GM18505 (cell line): ENCODE results near the gene PCAT7.
"Not testable (repeated sequence)": the region's sequence is repeated elsewhere in the genome, so short reads cannot be mapped to it uniquely, and the experiment has no call there.

ENCODE experiments used
- ATAC-seq: cut with Tn5 transposase; IDR thresholded peaks from one replicate; pipeline ENCODE4 v1.9.1; 2021; ENCODE audit not compliant: unreplicated experiment
- POLR2A ChIP-seq: IDR thresholded peaks from 4 replicates; pipeline ENCODE4 v1.6.1; 2011; ENCODE audit warnings: borderline replicate concordance; ENCODE audit not compliant: insufficient read depth, insufficient read length; ENCODE audit errors: extremely low read depth

The PCAT7 gene

DNA sequence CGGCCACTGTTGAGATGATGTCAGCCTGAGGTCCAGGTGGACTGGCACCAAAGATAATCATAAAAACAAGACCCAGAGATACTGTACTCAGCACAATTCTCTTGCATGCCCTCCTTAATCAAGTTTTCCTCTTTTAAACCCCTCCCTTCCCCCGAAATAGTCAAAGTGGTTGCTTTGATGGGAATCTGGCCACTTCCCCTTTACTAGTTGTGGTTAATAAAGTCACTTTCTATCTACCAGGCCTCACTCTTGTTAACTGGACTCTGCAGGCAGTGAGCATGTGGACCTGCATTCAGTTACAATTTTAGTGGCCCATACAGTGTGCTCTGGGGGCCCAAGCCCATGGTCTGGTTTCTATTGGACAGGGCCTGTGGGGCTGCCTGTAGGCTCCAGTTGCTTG, 21.2 kb downstream of the PCAT7 start:
- no peak for ATAC-seq
- TF ChIP-seq POLR2A = no peak

DNA sequence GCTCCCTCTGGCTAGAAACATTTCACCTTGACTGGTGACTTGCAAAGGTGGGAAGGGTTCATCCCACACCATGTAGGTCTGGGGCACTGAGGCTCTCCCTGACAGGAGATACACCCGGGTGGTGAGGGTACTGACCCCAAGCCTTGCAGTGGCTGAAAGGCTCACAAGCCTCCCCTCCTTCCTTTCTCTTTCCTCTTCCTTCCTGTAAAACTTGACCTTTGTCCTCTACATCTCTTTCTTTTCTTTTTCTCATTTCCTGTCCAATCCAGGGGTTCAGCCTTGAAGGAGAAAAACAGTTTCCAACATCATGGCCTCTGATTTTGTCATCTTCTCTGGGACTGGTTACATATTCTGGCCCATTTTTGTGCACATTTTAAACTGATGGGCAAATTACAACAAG, 22.2 kb downstream of the PCAT7 start:
- TF ChIP-seq POLR2A = no peak
- no peak for ATAC-seq

DNA sequence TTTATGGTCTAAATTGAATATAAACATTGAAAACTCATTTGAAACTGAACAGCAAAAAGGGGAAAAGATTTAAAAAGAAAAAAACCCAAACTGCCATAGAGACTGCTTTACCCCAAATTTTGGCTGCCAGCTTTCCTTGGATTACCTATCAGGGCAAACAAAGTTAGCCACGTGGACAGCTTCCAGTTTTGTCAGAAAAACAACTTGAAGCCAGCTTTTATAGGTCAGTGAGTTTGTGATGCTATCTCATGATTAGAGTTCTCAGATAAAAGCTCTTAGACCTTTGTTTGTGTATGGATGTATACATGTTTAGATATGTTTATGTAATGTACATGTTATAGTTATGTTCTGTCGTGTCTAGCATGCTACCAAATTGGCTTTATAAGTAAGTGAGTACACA, 22.7 kb downstream of the PCAT7 start:
- ATAC-seq = no peak
- TF ChIP-seq POLR2A = no peak

DNA sequence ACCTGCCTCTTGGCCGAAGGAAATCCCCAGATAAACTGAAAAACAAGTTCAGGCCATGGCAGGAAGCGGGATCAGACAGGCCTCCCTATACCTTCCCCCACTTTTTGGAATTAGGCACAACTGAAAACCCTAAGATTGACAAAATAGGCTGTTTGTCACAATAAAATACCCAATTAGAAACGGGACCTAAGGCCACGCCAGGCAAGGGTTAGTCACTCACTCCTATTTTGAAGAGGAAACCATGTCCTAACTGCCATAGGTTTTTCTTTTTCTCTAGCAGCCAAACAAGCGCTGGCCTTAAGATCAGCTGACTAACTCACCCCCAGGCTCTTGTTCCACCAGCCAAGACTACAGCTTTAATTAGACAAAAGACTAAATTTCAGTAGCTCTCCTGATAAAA, 26.8 kb downstream of the PCAT7 start:
- no peak for TF ChIP-seq POLR2A
- ATAC-seq = no peak

- ATAC-seq = no peak
- TF ChIP-seq POLR2A = no peak
These were observed 29.7 kb downstream of the PCAT7 start for GRCh38 chr9:94584555-94584954.

GRCh38 chr9:94586316-94586715, 31.4 kb downstream of the PCAT7 start:
- TF ChIP-seq POLR2A = no peak
- ATAC-seq = no peak

DNA sequence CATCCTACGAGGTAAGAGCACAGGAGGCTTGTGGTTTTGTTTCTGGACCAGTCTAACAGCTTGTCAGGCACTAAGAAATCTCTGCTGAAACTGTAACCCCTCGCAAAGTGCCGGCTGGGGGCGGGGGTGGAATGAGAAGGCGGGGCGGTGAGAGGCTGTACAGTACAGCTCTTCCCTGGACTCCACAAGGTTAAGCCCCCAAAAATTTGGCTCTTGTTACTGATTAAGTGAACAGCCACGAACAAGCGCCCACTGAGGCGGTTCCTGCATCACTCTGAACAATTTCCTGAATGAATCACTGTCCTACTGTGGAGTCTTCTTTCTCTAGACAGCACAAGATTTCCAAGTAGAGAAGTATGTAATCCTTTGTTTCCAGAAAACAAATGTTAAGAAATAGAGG, 31.9 kb downstream of the PCAT7 start:
- ATAC-seq = no peak
- no peak for TF ChIP-seq POLR2A

DNA sequence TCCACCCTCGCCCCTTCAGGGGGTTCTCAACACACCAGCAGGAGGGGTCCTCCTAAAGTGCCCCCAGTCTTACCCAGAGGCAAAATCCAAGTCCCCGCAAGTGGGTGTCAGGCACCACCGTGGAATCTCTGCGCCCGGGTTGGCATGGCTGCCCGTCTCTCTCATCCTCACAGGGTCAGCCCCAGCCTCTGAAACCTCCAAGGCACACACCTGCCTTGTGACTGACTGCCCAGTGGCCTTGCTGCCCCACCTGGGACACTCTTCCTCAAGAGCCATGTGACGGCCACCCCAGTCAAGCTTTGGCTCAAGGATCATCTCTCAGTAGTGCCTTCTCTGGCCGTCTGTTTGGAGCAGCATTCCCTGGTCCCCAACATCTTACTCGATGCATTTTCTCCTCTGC, 33.8 kb downstream of the PCAT7 start:
- TF ChIP-seq POLR2A = no peak

DNA sequence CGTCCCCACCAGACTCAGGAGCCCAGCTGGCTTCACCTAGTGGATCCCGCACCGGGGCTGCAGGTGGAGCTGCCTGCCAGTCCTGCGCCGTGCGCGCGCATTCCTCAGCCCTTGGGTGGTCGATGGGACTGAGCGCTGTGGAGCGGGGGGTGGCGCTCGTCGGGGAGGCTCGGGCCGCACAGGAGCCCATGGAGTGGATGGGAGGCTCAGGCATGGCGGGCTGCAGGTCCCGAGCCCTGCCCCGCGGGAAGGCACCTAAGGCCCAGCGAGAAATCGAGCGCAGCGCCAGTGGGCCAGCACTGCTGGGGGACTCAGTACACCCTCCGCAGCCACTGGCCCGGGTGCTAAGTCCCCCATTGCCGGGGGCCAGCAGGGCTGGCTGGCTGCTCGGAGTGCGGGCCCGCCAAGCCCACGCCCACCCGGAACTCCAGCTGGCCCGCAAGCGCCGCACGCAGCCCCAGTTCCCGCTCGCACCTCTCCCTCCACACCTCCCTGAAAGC, 36.2 kb downstream of the PCAT7 start:
- not testable (repeated sequence) for ATAC-seq

More for the DNA sequence above, 33.8 kb downstream of the PCAT7 start:
- no peak for ATAC-seq

DNA sequence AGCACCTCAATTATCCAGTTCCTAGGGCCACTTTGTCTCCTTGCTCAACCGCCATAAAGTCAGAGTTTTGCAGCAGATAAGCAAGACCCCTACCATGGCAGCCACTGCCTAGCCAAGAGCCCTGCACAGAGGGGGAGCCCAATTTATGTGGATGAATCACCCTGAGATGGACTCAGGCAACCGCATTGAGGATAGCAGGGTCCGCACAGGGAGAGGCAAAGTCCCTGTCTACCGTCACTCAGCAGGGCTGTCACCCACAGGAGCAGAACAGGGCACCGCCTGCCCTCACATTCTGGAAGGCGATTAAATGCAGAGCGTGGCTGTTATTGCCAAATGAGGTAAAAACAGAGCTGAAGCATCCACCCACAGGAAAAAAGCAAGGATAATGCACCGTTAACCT, 37.0 kb downstream of the PCAT7 start:
- ATAC-seq = no peak
- TF ChIP-seq POLR2A = no peak

GRCh38 chr9:94592683-94593082, 37.8 kb downstream of the PCAT7 start:
- not testable (repeated sequence) for ATAC-seq

DNA sequence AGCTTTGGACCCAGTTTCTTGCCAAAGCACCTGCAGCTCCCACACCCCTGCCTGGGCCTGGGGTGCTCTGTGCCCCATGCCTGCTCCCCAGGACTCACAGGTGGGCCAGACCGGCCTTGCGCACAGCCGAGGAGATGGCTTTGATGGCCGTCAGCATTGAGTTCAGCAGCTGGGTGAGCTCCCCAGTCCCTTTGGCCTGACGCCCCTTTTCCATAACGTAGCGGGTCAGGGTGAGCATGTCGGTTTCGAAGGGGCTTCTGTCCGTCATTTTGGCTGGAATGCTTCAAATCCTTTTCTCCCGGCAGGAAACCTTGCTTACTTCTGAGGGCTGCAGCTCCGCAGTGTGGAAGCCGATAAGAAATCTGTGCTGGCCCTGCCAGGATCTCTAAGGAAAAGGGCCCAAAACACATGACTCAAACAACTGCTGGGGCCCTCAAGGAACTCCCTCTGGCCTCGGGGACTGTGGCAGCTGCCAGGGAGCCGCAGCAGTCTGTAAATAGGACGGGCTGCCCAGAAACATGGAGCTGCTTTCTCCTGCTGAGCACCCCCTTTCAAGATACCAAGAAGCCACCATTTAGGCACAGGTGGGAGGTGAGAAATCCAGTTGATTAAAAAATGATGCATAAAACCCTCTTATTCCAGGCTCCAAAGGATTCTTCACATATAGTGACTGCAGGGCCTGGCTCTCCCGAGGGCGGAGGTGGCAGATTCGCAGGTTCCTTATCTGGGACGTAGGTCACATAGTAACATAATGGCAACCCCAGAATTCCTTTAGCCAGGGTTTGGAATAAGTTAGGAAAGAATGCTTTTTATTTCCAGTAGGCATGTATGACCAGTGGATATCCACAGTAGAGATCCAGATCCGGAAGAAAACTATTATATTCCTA, 38.8 kb downstream of the PCAT7 start, which contains the start of gene FBP2:
FBP2 (minus strand) TSS at position 366 of the 887 bp plus-strand sequence; CDS start at position 268, 98 bp downstream.
- no peak for TF ChIP-seq POLR2A
- ATAC-seq = no peak

- no peak for ATAC-seq
- TF ChIP-seq POLR2A = no peak
These were observed 44.2 kb downstream of the PCAT7 start for GRCh38 chr9:94599102-94599501.

- no peak for TF ChIP-seq POLR2A
- ATAC-seq = no peak
These were observed 45.4 kb downstream of the PCAT7 start for GRCh38 chr9:94600258-94600657.
